ENCODE data around the gene PACRG. TPM values are rescaled to one million over a fixed set of nuclear protein-coding genes. Genes with fewer than 3 reads are reported as not detected.

PACRG gene
- total RNA-seq, 1 experiment from 2014 or later, result 0.26 TPM

GRCh38 chr6:163014736-163015135, 287.0 kb downstream of the PACRG start:
- Histone ChIP-seq H2BK20ac (ENCODE audit: low read depth, low read length, poor library complexity, severe bottlenecking) (no peak overlapping the region), H2AFZ (ENCODE audit: low read length) (no peak overlapping the region), H3K79me2 (ENCODE audit: insufficient read depth, low read length) (no peaks in the 10 kb centered on the region), H4K91ac (ENCODE audit: insufficient read length, low read depth, low read length) (no peak overlapping the region), H3K27me3 (ENCODE audit: insufficient read depth, low read length) (no peaks in the 10 kb centered on the region), H3K9me3 (ENCODE audit: control insufficient read depth, low read depth, low read length) (no peaks in the 10 kb centered on the region), H2BK15ac (ENCODE audit: low read depth, low read length) (no peak overlapping the region), H3K79me1 (ENCODE audit: insufficient read depth, low read depth, low read length, poor library complexity, severe bottlenecking) (no peaks in the 10 kb centered on the region), H3K23ac (ENCODE audit: insufficient read length, low read depth, low read length) (no peak overlapping the region), H3K9ac (ENCODE audit: extremely low read depth, insufficient read length, low read length) (no peak overlapping the region), H2BK120ac (ENCODE audit: low read depth, low read length, poor library complexity, severe bottlenecking) (no peak overlapping the region), H2BK12ac (ENCODE audit: insufficient read length, low read depth, low read length) (no peak overlapping the region), H3K4me1 (ENCODE audit: insufficient read depth, low read length) (no peaks in the 10 kb centered on the region), H3K56ac (ENCODE audit: insufficient read length, low read depth, low read length) (no peak overlapping the region), H3T11ph (ENCODE audit: low read length) (no peak overlapping the region), H3K23me2 (ENCODE audit: insufficient read length, low read depth, low read length, poor library complexity, severe bottlenecking) (no peaks in the 10 kb centered on the region), H4K8ac (replicated peaks; ENCODE audit: insufficient read length, low read depth, low read length) (no peak overlapping the region), H3K14ac (ENCODE audit: insufficient read depth, low read length) (no peak overlapping the region), H3K18ac (ENCODE audit: insufficient read length, low read depth, low read length) (no peak overlapping the region), H2AK5ac (ENCODE audit: insufficient read length, low read length) (no peak overlapping the region), H3K4me2 (ENCODE audit: insufficient read depth, insufficient read length, low read length) (no peak overlapping the region), H2BK5ac (ENCODE audit: insufficient read length, low read length) (no peak overlapping the region), H3K4ac (ENCODE audit: low read depth, low read length) (no peak overlapping the region), H4K5ac (ENCODE audit: insufficient read length, low read depth, low read length) (no peak overlapping the region), H3K27ac (ENCODE audit: insufficient read length, low read depth, low read length) (no peak overlapping the region), H4K20me1 (ENCODE audit: control insufficient read depth, insufficient read depth, insufficient read length) (no peaks in the 10 kb centered on the region)
- Mint-ChIP-seq H3K27me3 (ENCODE audit: low read depth) (no peaks in the 10 kb centered on the region), H3K9me3 (no peaks in the 10 kb centered on the region), H3K4me1 (peaks cover 0 to 3% of the 10 kb centered on the region in 2 experiments; a peak in 1 of 4 replicates), H3K4me3 (no peak overlapping the region), H3K36me3 (ENCODE audit: insufficient read depth in 1 of 3, low read depth in 3 of 3) (no peaks in the 10 kb centered on the region), H3K27ac (no peak overlapping the region)
- no peak for DNase-seq
- no CpG with 5 or more reads among the region's 1 CpG for WGBS (ENCODE audit: extremely low coverage, insufficient read length, low lambda C conversion rate)
- TF ChIP-seq CTCF (conservative IDR thresholded peaks at IDR 0.05), result no peak
